Neural progenitor cell (in vitro differentiated cells): ENCODE results near the gene ROM1. TPM values are rescaled to one million over a fixed set of nuclear protein-coding genes. Genes with fewer than 3 reads are reported as not detected.
A peak's percentile ranks its signal among the peaks of the same experiment; 100 is the strongest.

Experiments
- DNase-seq: peaks from one replicate; pipeline ENCODE4 v3.0.0-alpha.2; 2016; ENCODE audit warnings: low spot score
- H2AFZ ChIP-seq: fragments of 200-600 bp; sonication (generic); replicated peaks from 2 replicates; pipeline ENCODE4 v1.6.1; 2016; ENCODE audit warnings: antibody characterized with exemption
- H3F3A ChIP-seq: fragments of 200-600 bp; sonication (generic); 2 replicates; pipeline ENCODE4 v1.6.1; 2016; ENCODE audit warnings: antibody characterized with exemption, low read depth
- H3K27ac ChIP-seq: fragments of 200-600 bp; sonication (generic); 2 replicates; pipeline ENCODE4 v1.5.1; 2016; ENCODE audit warnings: mild to moderate bottlenecking
- H3K27me3 ChIP-seq: fragments of 200-600 bp; sonication (generic); 2 replicates; pipeline ENCODE4 v1.6.1; 2016; ENCODE audit warnings: mild to moderate bottlenecking, moderate library complexity
- H3K36me3 ChIP-seq: fragments of 200-600 bp; sonication (generic); 2 replicates; pipeline ENCODE4 v1.5.1; 2016
- H3K4me1 ChIP-seq: fragments of 200-600 bp; sonication (generic); 2 replicates; pipeline ENCODE4 v1.6.1; 2016; ENCODE audit warnings: mixed run types
- H3K4me2 ChIP-seq: fragments of 200-600 bp; sonication (generic); 2 replicates; pipeline ENCODE4 v1.6.1; 2016
- H3K4me3 ChIP-seq: fragments of 200-600 bp; sonication (generic); 2 replicates; pipeline ENCODE4 v1.5.1; 2016
- H3K79me2 ChIP-seq: fragments of 200-600 bp; sonication (generic); 2 replicates; pipeline ENCODE4 v1.6.1; 2016; ENCODE audit warnings: low read depth
- H3K9ac ChIP-seq: fragments of 200-600 bp; sonication (generic); 2 replicates; pipeline ENCODE4 v1.6.1; 2016
- H3K9me3 ChIP-seq: fragments of 200-600 bp; sonication (generic); 2 replicates; pipeline ENCODE4 v1.5.1; 2016; ENCODE audit warnings: low read depth
- H4K20me1 ChIP-seq: fragments of 200-600 bp; sonication (generic); 2 replicates; pipeline ENCODE4 v1.6.1; 2016; ENCODE audit warnings: low read depth
- H3K27ac Mint-ChIP-seq: 3 replicates; pipeline ENCODE4 v1.8.0; 2021; ENCODE audit warnings: mixed read lengths
- H3K27me3 Mint-ChIP-seq: 2 replicates; pipeline ENCODE4 v1.8.0; 2022; ENCODE audit warnings: low read depth, mild to moderate bottlenecking, inconsistent platforms, moderate library complexity, mixed read lengths; ENCODE audit not compliant: insufficient read depth
- H3K36me3 Mint-ChIP-seq: 3 replicates; pipeline ENCODE4 v1.8.0; 2021; ENCODE audit warnings: mixed read lengths
- H3K4me1 Mint-ChIP-seq: 3 replicates; pipeline ENCODE4 v1.8.0; 2021; ENCODE audit warnings: mixed read lengths
- H3K4me3 Mint-ChIP-seq: 3 replicates; pipeline ENCODE4 v1.8.0; 2021; ENCODE audit warnings: mild to moderate bottlenecking, moderate library complexity, mixed read lengths
- H3K9me3 Mint-ChIP-seq: 3 replicates; pipeline ENCODE4 v1.8.0; 2020; ENCODE audit warnings: mixed read lengths
- EZH2 ChIP-seq: fragments of 200-600 bp; sonication (generic); IDR thresholded peaks from 2 replicates; pipeline ENCODE4 v1.6.1; 2017; ENCODE audit warnings: antibody characterized with exemption, mild to moderate bottlenecking, moderate library complexity
- EZH2phosphoT487 ChIP-seq: fragments of 200-600 bp; sonication (generic); IDR thresholded peaks from 2 replicates; pipeline ENCODE4 v1.6.1; 2017; ENCODE audit warnings: antibody characterized with exemption
- total RNA-seq: library from RNA; depleted of rRNA; stranded (reverse); fragments of >200 nt; gene quantifications from 2 replicates; pipeline ENCODE4 v1.2.3, GENCODE V29; 2015; ENCODE audit warnings: low replicate concordance
- TF ChIP-seq, protein P1 (sequence below): fragments of 200-600 bp; sonication (generic); IDR thresholded peaks from 2 replicates; pipeline ENCODE4 v1.5.1; 2017; ENCODE audit warnings: antibody characterized with exemption, mild to moderate bottlenecking

Gene ROM1
- total RNA-seq, 1 donor from 2014 or later: not detected

DNA sequence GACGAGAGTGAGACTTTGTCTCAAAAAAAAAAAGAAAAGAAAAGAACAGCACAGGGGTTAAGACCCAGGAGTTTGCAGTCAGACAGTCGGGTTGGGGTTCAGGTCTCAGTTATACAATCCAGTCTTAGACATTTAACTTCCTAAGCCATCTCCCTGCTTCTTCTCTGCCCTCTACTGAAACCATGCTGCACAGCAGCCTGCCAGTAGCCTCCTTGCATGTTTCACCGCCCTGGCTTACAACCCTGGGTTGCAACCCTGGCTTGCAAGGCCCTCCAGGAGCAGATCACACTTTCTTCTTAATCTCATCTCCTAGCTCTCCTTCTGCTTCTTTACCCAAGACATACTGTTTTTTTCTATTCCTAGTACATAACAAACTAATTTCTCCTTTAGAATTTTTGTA, 14.7 kb downstream of the ROM1 start:
- Histone ChIP-seq H3K4me1 (no peaks in the 10 kb centered on the region), H3K27ac (no peak overlapping the region), H3K4me3 (no peak overlapping the region), H3K27me3 (no peaks in the 10 kb centered on the region), H2AFZ (no peak overlapping the region), H3K9ac (no peak overlapping the region), H3K36me3 (peaks cover 4% of the 10 kb centered on the region), H3K79me2 (no peaks in the 10 kb centered on the region), H3F3A (peaks cover 26% of the 10 kb centered on the region), H4K20me1 (no peaks in the 10 kb centered on the region), H3K9me3 (no peaks in the 10 kb centered on the region), H3K4me2 (no peak overlapping the region)
- Mint-ChIP-seq H3K27me3 (peaks cover 2% of the 10 kb centered on the region), H3K4me3 (no peak overlapping the region), H3K27ac (no peak overlapping the region), H3K36me3 (peaks cover 45% of the 10 kb centered on the region), H3K9me3 (no peaks in the 10 kb centered on the region), H3K4me1 (no peaks in the 10 kb centered on the region)
- TF ChIP-seq EZH2phosphoT487 (no peak), EZH2 (no peak)
- TF ChIP-seq, protein P1, sequence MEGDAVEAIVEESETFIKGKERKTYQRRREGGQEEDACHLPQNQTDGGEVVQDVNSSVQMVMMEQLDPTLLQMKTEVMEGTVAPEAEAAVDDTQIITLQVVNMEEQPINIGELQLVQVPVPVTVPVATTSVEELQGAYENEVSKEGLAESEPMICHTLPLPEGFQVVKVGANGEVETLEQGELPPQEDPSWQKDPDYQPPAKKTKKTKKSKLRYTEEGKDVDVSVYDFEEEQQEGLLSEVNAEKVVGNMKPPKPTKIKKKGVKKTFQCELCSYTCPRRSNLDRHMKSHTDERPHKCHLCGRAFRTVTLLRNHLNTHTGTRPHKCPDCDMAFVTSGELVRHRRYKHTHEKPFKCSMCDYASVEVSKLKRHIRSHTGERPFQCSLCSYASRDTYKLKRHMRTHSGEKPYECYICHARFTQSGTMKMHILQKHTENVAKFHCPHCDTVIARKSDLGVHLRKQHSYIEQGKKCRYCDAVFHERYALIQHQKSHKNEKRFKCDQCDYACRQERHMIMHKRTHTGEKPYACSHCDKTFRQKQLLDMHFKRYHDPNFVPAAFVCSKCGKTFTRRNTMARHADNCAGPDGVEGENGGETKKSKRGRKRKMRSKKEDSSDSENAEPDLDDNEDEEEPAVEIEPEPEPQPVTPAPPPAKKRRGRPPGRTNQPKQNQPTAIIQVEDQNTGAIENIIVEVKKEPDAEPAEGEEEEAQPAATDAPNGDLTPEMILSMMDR: no peak
- DNase-seq: no peak

DNA sequence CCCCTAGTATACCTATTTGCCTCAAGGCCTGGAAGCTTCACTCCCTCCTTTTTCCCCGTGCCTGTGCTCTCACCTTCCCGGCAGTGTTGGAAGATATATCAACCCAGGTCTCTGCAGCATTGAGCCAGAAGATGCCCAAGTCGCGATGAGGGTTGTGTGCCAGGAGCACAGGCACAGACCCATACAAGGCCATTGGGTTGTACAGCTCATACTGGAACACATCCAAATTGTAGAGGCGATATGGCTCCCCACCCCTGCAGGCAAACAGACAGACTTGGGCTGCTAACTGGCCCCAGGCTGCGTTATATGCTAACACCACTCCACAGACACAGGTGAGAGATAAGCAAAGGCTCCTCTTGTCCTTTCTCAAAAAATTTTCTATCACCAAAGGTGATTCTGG, 19.4 kb downstream of the ROM1 start:
- peaks cover 12% of the 10 kb centered on the region for H3K36me3 ChIP-seq
- no peak for TF ChIP-seq EZH2
- no peak for TF ChIP-seq EZH2phosphoT487
- TF ChIP-seq, protein P1: no peak

DNA sequence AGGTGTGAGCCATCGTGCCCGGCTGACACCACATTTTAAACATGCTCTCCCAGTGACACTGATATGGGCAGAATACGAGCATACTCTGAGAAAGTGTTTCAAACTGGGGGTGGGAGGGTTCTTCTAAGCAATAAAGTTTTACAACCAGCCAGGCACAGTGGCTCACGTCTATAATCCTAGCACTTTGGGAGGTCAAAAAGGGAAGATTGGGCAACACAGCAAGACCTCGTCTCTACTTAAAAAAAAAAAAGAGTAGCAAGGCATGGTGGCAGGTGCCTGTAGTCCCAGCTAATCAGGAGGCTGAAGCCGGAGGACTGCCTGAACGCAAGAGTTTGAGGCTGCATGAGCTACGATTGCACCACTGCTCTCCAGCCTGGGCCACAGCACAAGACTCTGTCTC, 31.2 kb downstream of the ROM1 start:
- TF ChIP-seq, protein P1: no peak
- no peak for TF ChIP-seq EZH2
- TF ChIP-seq EZH2phosphoT487: no peak
- Mint-ChIP-seq H3K9me3 (no peaks in the 10 kb centered on the region), H3K4me1 (peaks cover 15% of the 10 kb centered on the region), H3K27me3 (peaks cover 8% of the 10 kb centered on the region), H3K27ac (no peak overlapping the region), H3K36me3 (peaks cover 20% of the 10 kb centered on the region), H3K4me3 (peak overlapping the region; percentile 67)
- Histone ChIP-seq H2AFZ (no peak overlapping the region), H3K27ac (no peak overlapping the region), H3K4me1 (peaks cover 6% of the 10 kb centered on the region), H3K79me2 (peaks cover 72% of the 10 kb centered on the region), H3K4me2 (no peak overlapping the region), H3K4me3 (no peak overlapping the region), H3K9me3 (no peaks in the 10 kb centered on the region), H3F3A (peaks cover 16% of the 10 kb centered on the region), H3K9ac (no peak overlapping the region), H3K36me3 (no peaks in the 10 kb centered on the region), H3K27me3 (no peaks in the 10 kb centered on the region), H4K20me1 (peaks cover 20% of the 10 kb centered on the region)
- DNase-seq: no peak

More for the DNA sequence above, 19.4 kb downstream of the ROM1 start:
- H3K4me2 ChIP-seq: no peak overlapping the region
- H3K4me1 Mint-ChIP-seq: no peaks in the 10 kb centered on the region
- no peaks in the 10 kb centered on the region for H3K9me3 ChIP-seq
- no peaks in the 10 kb centered on the region for H3K79me2 ChIP-seq
- no peak overlapping the region for H2AFZ ChIP-seq
- no peaks in the 10 kb centered on the region for H3K27me3 Mint-ChIP-seq
- no peaks in the 10 kb centered on the region for H4K20me1 ChIP-seq
- no peak for DNase-seq
- H3K4me3 ChIP-seq: no peak overlapping the region
- H3K27ac ChIP-seq: no peak overlapping the region
- H3K4me1 ChIP-seq: no peaks in the 10 kb centered on the region
- no peak overlapping the region for H3K9ac ChIP-seq
- H3F3A ChIP-seq: peaks cover 4% of the 10 kb centered on the region
- no peaks in the 10 kb centered on the region for H3K27me3 ChIP-seq
- H3K36me3 Mint-ChIP-seq: peaks cover 46% of the 10 kb centered on the region
- no peaks in the 10 kb centered on the region for H3K9me3 Mint-ChIP-seq
- H3K4me3 Mint-ChIP-seq: no peak overlapping the region
- H3K27ac Mint-ChIP-seq: no peak overlapping the region

DNA sequence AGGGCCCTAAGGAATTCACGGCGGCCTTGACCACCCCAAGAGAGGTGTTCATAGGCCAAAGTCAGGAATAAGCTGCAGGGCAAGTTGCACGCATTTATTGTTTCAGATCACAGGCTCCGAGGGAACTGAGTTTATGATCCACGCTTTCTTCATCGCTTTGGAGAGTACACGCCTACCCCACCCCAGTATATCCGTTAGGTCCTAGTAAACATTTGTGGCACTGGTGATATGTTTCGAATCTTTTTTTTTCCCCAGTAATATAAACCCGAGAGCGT, 32.6 kb downstream of the ROM1 start:
- Histone ChIP-seq H3K79me2 (peaks cover 62% of the 10 kb centered on the region), H3K27ac (peak overlapping the region; percentile 94)

More for the DNA sequence above, 32.6 kb downstream of the ROM1 start:
- Histone ChIP-seq H3K27me3 (no peaks in the 10 kb centered on the region), H4K20me1 (peaks cover 20% of the 10 kb centered on the region), H3K9ac (peak overlapping the region; percentile 99), H3K4me3 (peak overlapping the region; percentile 98), H3K4me1 (peaks cover 6% of the 10 kb centered on the region), H3K9me3 (no peaks in the 10 kb centered on the region), H2AFZ (no peak overlapping the region), H3F3A (peaks cover 16% of the 10 kb centered on the region), H3K4me2 (peak overlapping the region; percentile 95), H3K36me3 (no peaks in the 10 kb centered on the region)
- peak overlapping the region; percentile 100 for H3K4me3 Mint-ChIP-seq
- peaks cover 15% of the 10 kb centered on the region for H3K36me3 Mint-ChIP-seq
- no peak for DNase-seq
- H3K27ac Mint-ChIP-seq: peak overlapping the region; percentile 99
- H3K27me3 Mint-ChIP-seq: peaks cover 8% of the 10 kb centered on the region
- H3K9me3 Mint-ChIP-seq: no peaks in the 10 kb centered on the region
- TF ChIP-seq EZH2phosphoT487 (no peak), EZH2 (no peak)
- TF ChIP-seq, protein P1: no peak
- peaks cover 15% of the 10 kb centered on the region for H3K4me1 Mint-ChIP-seq
